Measurements from ENCODE around the gene SLC9A9.

DNA sequence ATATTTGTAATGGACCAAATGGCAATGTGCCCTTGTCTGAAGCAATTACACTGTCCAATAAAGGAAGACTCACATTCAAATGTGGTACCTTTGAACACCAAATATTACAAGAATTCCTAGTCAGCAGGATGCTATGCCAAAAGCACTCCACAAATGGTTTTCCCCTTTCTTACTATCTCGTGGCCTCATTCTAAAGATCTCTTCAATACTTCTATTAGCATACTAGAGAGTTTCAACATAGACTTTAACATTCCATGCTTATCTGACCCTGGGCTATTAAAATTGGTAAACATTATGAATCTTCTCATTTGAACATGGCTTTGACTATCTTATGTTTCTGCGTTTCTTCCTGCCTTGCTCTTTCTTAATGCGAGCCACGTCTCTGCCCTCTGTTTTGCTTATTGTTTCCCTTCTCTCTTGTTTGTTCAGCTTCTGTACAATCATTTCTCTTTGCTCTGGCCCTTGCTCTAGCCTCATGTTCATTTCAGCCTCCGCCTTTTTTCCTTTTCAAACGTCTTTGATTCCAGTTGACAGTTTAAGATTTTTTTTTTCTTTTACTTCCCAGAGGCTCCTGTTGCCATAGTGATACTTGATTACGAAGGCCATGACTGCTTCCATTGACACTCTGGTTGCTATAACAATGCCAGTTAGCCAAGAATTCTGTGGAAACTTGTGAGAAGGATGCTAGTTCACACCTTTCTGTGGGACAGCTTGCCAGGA lies 49.5 kb upstream of the SLC9A9 start:
- TF ChIP-seq, protein P1, sequence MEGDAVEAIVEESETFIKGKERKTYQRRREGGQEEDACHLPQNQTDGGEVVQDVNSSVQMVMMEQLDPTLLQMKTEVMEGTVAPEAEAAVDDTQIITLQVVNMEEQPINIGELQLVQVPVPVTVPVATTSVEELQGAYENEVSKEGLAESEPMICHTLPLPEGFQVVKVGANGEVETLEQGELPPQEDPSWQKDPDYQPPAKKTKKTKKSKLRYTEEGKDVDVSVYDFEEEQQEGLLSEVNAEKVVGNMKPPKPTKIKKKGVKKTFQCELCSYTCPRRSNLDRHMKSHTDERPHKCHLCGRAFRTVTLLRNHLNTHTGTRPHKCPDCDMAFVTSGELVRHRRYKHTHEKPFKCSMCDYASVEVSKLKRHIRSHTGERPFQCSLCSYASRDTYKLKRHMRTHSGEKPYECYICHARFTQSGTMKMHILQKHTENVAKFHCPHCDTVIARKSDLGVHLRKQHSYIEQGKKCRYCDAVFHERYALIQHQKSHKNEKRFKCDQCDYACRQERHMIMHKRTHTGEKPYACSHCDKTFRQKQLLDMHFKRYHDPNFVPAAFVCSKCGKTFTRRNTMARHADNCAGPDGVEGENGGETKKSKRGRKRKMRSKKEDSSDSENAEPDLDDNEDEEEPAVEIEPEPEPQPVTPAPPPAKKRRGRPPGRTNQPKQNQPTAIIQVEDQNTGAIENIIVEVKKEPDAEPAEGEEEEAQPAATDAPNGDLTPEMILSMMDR (IDR thresholded peaks at IDR 0.05; ENCODE audit: poor library complexity), result no peak
- TF ChIP-seq EZH2 (IDR thresholded peaks at IDR 0.05; ENCODE audit: borderline replicate concordance), result no peak
- TF ChIP-seq EZH2phosphoT487 (IDR thresholded peaks at IDR 0.05; ENCODE audit: low read depth, severe bottlenecking, unreplicated experiment), result no peak
